Rectal smooth muscle tissue (tissue), 1 donor: ENCODE results near the gene EDIL3.

Experiments used
- H3K27ac ChIP-seq: one replicate; pipeline ENCODE4 v1.7.0; 2013; ENCODE audit warnings: low read depth, low read length, inconsistent platforms
- H3K27me3 ChIP-seq: one replicate; pipeline ENCODE4 v1.7.0; 2013; ENCODE audit warnings: low read length; ENCODE audit not compliant: control insufficient read depth, insufficient read depth
- H3K36me3 ChIP-seq: one replicate; pipeline ENCODE4 v1.7.0; 2013; ENCODE audit warnings: low read length; ENCODE audit not compliant: control insufficient read depth, insufficient read depth
- H3K4me1 ChIP-seq: one replicate; pipeline ENCODE4 v1.7.0; 2013; ENCODE audit warnings: low read length; ENCODE audit not compliant: control insufficient read depth, insufficient read depth
- H3K4me3 ChIP-seq: one replicate; pipeline ENCODE4 v1.7.0; 2013; ENCODE audit warnings: low read length
- H3K9ac ChIP-seq: one replicate; pipeline ENCODE4 v1.7.0; 2013; ENCODE audit warnings: low read length

Gene EDIL3

GRCh38 chr5:84260939-84261338, 123.7 kb downstream of the EDIL3 start:
- no peak overlapping the region for H3K27ac ChIP-seq
- no peak overlapping the region for H3K9ac ChIP-seq
- no peaks in the 10 kb centered on the region for H3K36me3 ChIP-seq
- no peaks in the 10 kb centered on the region for H3K27me3 ChIP-seq
- H3K4me1 ChIP-seq = no peaks in the 10 kb centered on the region
- H3K4me3 ChIP-seq = no peak overlapping the region

GRCh38 chr5:84260140-84260539, 124.5 kb downstream of the EDIL3 start:
- Histone ChIP-seq H3K36me3 (no peaks in the 10 kb centered on the region), H3K4me1 (no peaks in the 10 kb centered on the region), H3K27ac (no peak overlapping the region), H3K27me3 (no peaks in the 10 kb centered on the region), H3K4me3 (no peak overlapping the region), H3K9ac (no peak overlapping the region)

- H3K27ac ChIP-seq = no peak overlapping the region
- H3K4me3 ChIP-seq = no peak overlapping the region
- H3K9ac ChIP-seq = no peak overlapping the region
- no peaks in the 10 kb centered on the region for H3K4me1 ChIP-seq
- H3K27me3 ChIP-seq = no peaks in the 10 kb centered on the region
- no peaks in the 10 kb centered on the region for H3K36me3 ChIP-seq
These were observed 125.2 kb downstream of the EDIL3 start for GRCh38 chr5:84259283-84260045.

GRCh38 chr5:84257061-84257460, 127.6 kb downstream of the EDIL3 start:
- Histone ChIP-seq H3K4me3 (no peak overlapping the region), H3K27me3 (no peaks in the 10 kb centered on the region), H3K36me3 (no peaks in the 10 kb centered on the region), H3K9ac (no peak overlapping the region), H3K27ac (no peak overlapping the region), H3K4me1 (no peaks in the 10 kb centered on the region)

- H3K4me3 ChIP-seq = no peak overlapping the region
- H3K27me3 ChIP-seq = no peaks in the 10 kb centered on the region
- no peak overlapping the region for H3K27ac ChIP-seq
- no peaks in the 10 kb centered on the region for H3K4me1 ChIP-seq
- no peak overlapping the region for H3K9ac ChIP-seq
- H3K36me3 ChIP-seq = no peaks in the 10 kb centered on the region
These were observed 129.4 kb downstream of the EDIL3 start for GRCh38 chr5:84255315-84255714.

- Histone ChIP-seq H3K36me3 (no peaks in the 10 kb centered on the region), H3K4me1 (no peaks in the 10 kb centered on the region), H3K27ac (no peak overlapping the region), H3K9ac (no peak overlapping the region), H3K27me3 (no peaks in the 10 kb centered on the region), H3K4me3 (no peak overlapping the region)
These were observed 130.7 kb downstream of the EDIL3 start for GRCh38 chr5:84253946-84254345.

- no peak overlapping the region for H3K9ac ChIP-seq
- no peak overlapping the region for H3K4me3 ChIP-seq
- no peaks in the 10 kb centered on the region for H3K27me3 ChIP-seq
- no peaks in the 10 kb centered on the region for H3K36me3 ChIP-seq
- no peak overlapping the region for H3K27ac ChIP-seq
- no peaks in the 10 kb centered on the region for H3K4me1 ChIP-seq
These were observed 133.2 kb downstream of the EDIL3 start for GRCh38 chr5:84251503-84251902.

GRCh38 chr5:84249918-84250630, 134.6 kb downstream of the EDIL3 start:
- Histone ChIP-seq H3K4me1 (no peaks in the 10 kb centered on the region), H3K9ac (no peak overlapping the region), H3K27ac (no peak overlapping the region), H3K27me3 (no peaks in the 10 kb centered on the region), H3K36me3 (no peaks in the 10 kb centered on the region), H3K4me3 (no peak overlapping the region)

GRCh38 chr5:84248013-84248412, 136.7 kb downstream of the EDIL3 start:
- Histone ChIP-seq H3K27ac (no peak overlapping the region), H3K27me3 (no peaks in the 10 kb centered on the region), H3K36me3 (no peaks in the 10 kb centered on the region), H3K9ac (no peak overlapping the region), H3K4me1 (no peaks in the 10 kb centered on the region), H3K4me3 (no peak overlapping the region)

- H3K4me1 ChIP-seq = no peaks in the 10 kb centered on the region
- H3K9ac ChIP-seq = no peak overlapping the region
- H3K27ac ChIP-seq = no peak overlapping the region
- H3K27me3 ChIP-seq = no peaks in the 10 kb centered on the region
- H3K4me3 ChIP-seq = no peak overlapping the region
- H3K36me3 ChIP-seq = no peaks in the 10 kb centered on the region
These were observed 142.4 kb downstream of the EDIL3 start for GRCh38 chr5:84242286-84242685.

- Histone ChIP-seq H3K4me3 (no peak overlapping the region), H3K9ac (no peak overlapping the region), H3K27me3 (no peaks in the 10 kb centered on the region), H3K36me3 (no peaks in the 10 kb centered on the region), H3K4me1 (no peaks in the 10 kb centered on the region), H3K27ac (no peak overlapping the region)
These were observed 145.2 kb downstream of the EDIL3 start for GRCh38 chr5:84239494-84239893.

- Histone ChIP-seq H3K9ac (no peak overlapping the region), H3K27ac (no peak overlapping the region), H3K36me3 (no peaks in the 10 kb centered on the region), H3K4me3 (no peak overlapping the region), H3K27me3 (no peaks in the 10 kb centered on the region), H3K4me1 (no peaks in the 10 kb centered on the region)
These were observed 147.6 kb downstream of the EDIL3 start for GRCh38 chr5:84237126-84237525.

- Histone ChIP-seq H3K9ac (no peak overlapping the region), H3K4me3 (no peak overlapping the region), H3K27me3 (no peaks in the 10 kb centered on the region), H3K36me3 (no peaks in the 10 kb centered on the region), H3K4me1 (peaks cover 2% of the 10 kb centered on the region), H3K27ac (no peak overlapping the region)
These were observed 153.2 kb downstream of the EDIL3 start for GRCh38 chr5:84231433-84231832.
